Liver (tissue), 3 donors: ENCODE data around the gene NLGN1.

Experiments used
- ATF3 ChIP-seq: IDR thresholded peaks from 2 replicates; pipeline ENCODE4 v1.6.1; 2016; ENCODE audit warnings: antibody characterized with exemption
- CTCF ChIP-seq: fragments of 150-350 bp; IDR thresholded peaks from 2 replicates; pipeline ENCODE4 v1.5.1; 2017; ENCODE audit warnings: improper control_type of control experiment, low read depth, low read length; ENCODE audit not compliant: missing input control
- EGR1 ChIP-seq, 2 donors: IDR thresholded peaks; 2 replicates each; pipeline ENCODE4 v1.6.1; 2016 to 2018; ENCODE audit warnings: antibody characterized with exemption in 2 of 2, low read depth in 2 of 2
- GABPA ChIP-seq, 2 donors: IDR thresholded peaks in 1 of 2; conservative IDR thresholded peaks in 1 of 2; 2 replicates each; pipeline ENCODE4 v1.6.1; 2016; ENCODE audit warnings: antibody characterized with exemption in 2 of 2, mild to moderate bottlenecking in 1 of 2, moderate library complexity in 1 of 2
- HNF4A ChIP-seq, 2 donors: conservative IDR thresholded peaks; 2 replicates each; pipeline ENCODE4 v1.6.1; 2016; ENCODE audit warnings: antibody characterized with exemption in 2 of 2, mild to moderate bottlenecking in 2 of 2
- JUND ChIP-seq, 2 donors: IDR thresholded peaks; 2 replicates each; pipeline ENCODE4 v1.6.1; 2016; ENCODE audit warnings: antibody characterized with exemption in 2 of 2
- MAX ChIP-seq: IDR thresholded peaks from 2 replicates; pipeline ENCODE4 v1.6.1; 2016; ENCODE audit warnings: antibody characterized with exemption
- NR2F2 ChIP-seq: IDR thresholded peaks from 2 replicates; pipeline ENCODE4 v1.6.1; 2016; ENCODE audit warnings: antibody characterized with exemption
- RAD21 ChIP-seq, 2 donors: IDR thresholded peaks; 2 replicates each; pipeline ENCODE4 v1.6.1; 2016; ENCODE audit warnings: antibody characterized with exemption in 2 of 2, mild to moderate bottlenecking in 2 of 2
- REST ChIP-seq: IDR thresholded peaks from 2 replicates; pipeline ENCODE4 v1.6.1; 2016; ENCODE audit warnings: antibody characterized with exemption, mild to moderate bottlenecking
- SP1 ChIP-seq: IDR thresholded peaks from 2 replicates; pipeline ENCODE4 v1.6.1; 2018; ENCODE audit warnings: antibody characterized with exemption, mild to moderate bottlenecking
- TAF1 ChIP-seq: conservative IDR thresholded peaks from 2 replicates; pipeline ENCODE4 v1.6.1; 2016; ENCODE audit warnings: antibody characterized with exemption, mild to moderate bottlenecking
- YY1 ChIP-seq: IDR thresholded peaks from 2 replicates; pipeline ENCODE4 v1.6.1; 2016; ENCODE audit warnings: antibody characterized with exemption, mild to moderate bottlenecking
- ZBTB33 ChIP-seq: IDR thresholded peaks from 2 replicates; pipeline ENCODE4 v1.6.1; 2016; ENCODE audit warnings: antibody characterized with exemption
- donor health status: healthy.
- donor health status: healthy.

- TF ChIP-seq CTCF: no peak
- no peak for TF ChIP-seq MAX
- no peak for TF ChIP-seq YY1
- TF ChIP-seq NR2F2: no peak
- no peak for TF ChIP-seq RAD21 (IDR thresholded peaks at IDR 0.05)
- TF ChIP-seq GABPA (IDR thresholded peaks at IDR 0.05 in 1 of 2, conservative IDR thresholded peaks at IDR 0.05 in 1 of 2): no peak
- TF ChIP-seq SP1: no peak
- TF ChIP-seq ATF3: no peak
- no peak for TF ChIP-seq REST
- no peak for TF ChIP-seq JUND (IDR thresholded peaks at IDR 0.05)
- no peak for TF ChIP-seq ZBTB33
- TF ChIP-seq TAF1: no peak
- no peak for TF ChIP-seq HNF4A (conservative IDR thresholded peaks at IDR 0.05)
- TF ChIP-seq EGR1 (IDR thresholded peaks at IDR 0.05; ENCODE audit: low read depth in 2 of 2): no peak
Observed at GRCh38 chr3:173618148-173618547, 220.6 kb downstream of the NLGN1 start.
